Astrocyte (in vitro differentiated cells and primary cell): ENCODE data around the gene CELF4. TPM values are rescaled to one million over a fixed set of nuclear protein-coding genes. Genes with fewer than 3 reads are reported as not detected.

Source experiments
- DNase-seq: peaks from one replicate; pipeline ENCODE4 v3.0.0-alpha.2; 2010; ENCODE audit warnings: low read depth
- FAIRE-seq: peaks from 2 replicates; lab custom pipeline; 2011; peaks lifted over from hg19 to GRCh38; lab: Jason Lieb, UNC
- H2AFZ ChIP-seq: 2 replicates; pipeline ENCODE4 v1.6.0; 2012; ENCODE audit warnings: low read depth, low read length, inconsistent platforms
- H3K27ac ChIP-seq: 2 replicates; pipeline ENCODE4 v1.5.1; 2011; ENCODE audit warnings: low read depth, low read length, inconsistent platforms
- H3K27me3 ChIP-seq: 2 replicates; pipeline ENCODE4 v1.6.0; 2011; ENCODE audit warnings: low read length, inconsistent platforms; ENCODE audit not compliant: insufficient read depth
- H3K36me3 ChIP-seq: 2 replicates; pipeline ENCODE4 v1.5.1; 2011; ENCODE audit warnings: low read length, inconsistent platforms; ENCODE audit not compliant: insufficient read depth
- H3K4me1 ChIP-seq: 2 replicates; pipeline ENCODE4 v1.5.1; 2011; ENCODE audit warnings: low read length, inconsistent platforms; ENCODE audit not compliant: insufficient read depth
- H3K4me2 ChIP-seq: 2 replicates; pipeline ENCODE4 v1.6.0; 2012; ENCODE audit warnings: low read length, inconsistent platforms
- H3K4me3 ChIP-seq: 2 replicates; pipeline ENCODE4 v1.5.1; 2011; ENCODE audit warnings: low read depth, mild to moderate bottlenecking, low read length, inconsistent platforms; ENCODE audit not compliant: insufficient read depth
- H3K79me2 ChIP-seq: 2 replicates; pipeline ENCODE4 v1.6.0; 2012; ENCODE audit warnings: mild to moderate bottlenecking, low read length, inconsistent platforms; ENCODE audit not compliant: insufficient read depth
- H3K9ac ChIP-seq: 2 replicates; pipeline ENCODE4 v1.6.0; 2012; ENCODE audit warnings: mild to moderate bottlenecking, low read length, inconsistent platforms
- H3K9me3 ChIP-seq: 2 replicates; pipeline ENCODE4 v1.5.1; 2012; ENCODE audit warnings: low read depth, mild to moderate bottlenecking, low read length, inconsistent platforms; ENCODE audit not compliant: insufficient read depth
- H4K20me1 ChIP-seq: 2 replicates; pipeline ENCODE4 v1.6.0; 2012; ENCODE audit warnings: low read length, inconsistent platforms; ENCODE audit not compliant: insufficient read depth
- H3K27ac Mint-ChIP-seq: one replicate; pipeline ENCODE4 v1.8.0; 2021; ENCODE audit warnings: mild to moderate bottlenecking, mixed read lengths; ENCODE audit not compliant: unreplicated experiment
- H3K27me3 Mint-ChIP-seq: one replicate; pipeline ENCODE4 v1.8.0; 2021; ENCODE audit warnings: low read depth, mixed read lengths; ENCODE audit not compliant: unreplicated experiment
- H3K36me3 Mint-ChIP-seq: one replicate; pipeline ENCODE4 v1.8.0; 2021; ENCODE audit warnings: low read depth, mixed read lengths; ENCODE audit not compliant: unreplicated experiment
- H3K4me1 Mint-ChIP-seq: one replicate; pipeline ENCODE4 v1.8.0; 2021; ENCODE audit warnings: low read depth, mixed read lengths; ENCODE audit not compliant: unreplicated experiment
- H3K4me3 Mint-ChIP-seq: one replicate; pipeline ENCODE4 v1.8.0; 2021; ENCODE audit warnings: mild to moderate bottlenecking, moderate library complexity, mixed read lengths; ENCODE audit not compliant: unreplicated experiment
- H3K9me3 Mint-ChIP-seq: one replicate; pipeline ENCODE4 v1.8.0; 2021; ENCODE audit warnings: mild to moderate bottlenecking, mixed read lengths; ENCODE audit not compliant: unreplicated experiment
- CTCF ChIP-seq: IDR thresholded peaks from 2 replicates; pipeline ENCODE4 v1.5.1; 2011; ENCODE audit warnings: low read depth, mild to moderate bottlenecking, inconsistent platforms, low read length, moderate library complexity; ENCODE audit not compliant: insufficient read depth
- EZH2 ChIP-seq: IDR thresholded peaks from 2 replicates; pipeline ENCODE4 v1.6.1; 2012; ENCODE audit warnings: mild to moderate bottlenecking, low read length, inconsistent platforms; ENCODE audit not compliant: insufficient read depth
- total RNA-seq: library from RNA; stranded (reverse); gene quantifications from 2 replicates; pipeline ENCODE4 v1.2.1, GENCODE V29; 2021

CELF4 gene
- total RNA-seq, 1 donor from 2014 or later, result 0.16 TPM

DNA sequence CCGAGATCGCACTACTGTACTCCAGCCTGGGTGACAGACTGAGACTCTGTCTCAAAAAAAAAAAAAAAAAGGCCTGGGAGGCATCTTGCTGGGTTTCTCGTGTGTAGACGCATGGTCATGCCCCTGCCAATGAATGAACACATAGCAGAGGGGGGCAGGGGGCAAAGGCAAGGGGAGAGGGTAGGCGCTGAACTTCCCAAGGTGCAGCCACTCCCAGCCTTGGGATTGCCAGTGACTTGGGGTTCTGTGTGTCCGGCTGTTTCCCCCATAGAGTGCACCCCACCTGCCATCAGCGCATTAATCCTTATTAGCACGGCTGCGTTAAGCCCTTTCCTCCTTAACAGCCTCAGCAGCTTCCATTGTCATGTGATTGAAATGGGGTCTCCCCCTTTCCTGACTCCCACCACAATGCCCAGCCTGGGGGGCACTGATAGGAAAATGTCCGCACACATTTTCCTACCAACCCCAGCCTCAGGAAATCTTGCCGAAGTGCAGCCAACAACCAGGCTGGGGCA lies 225.8 kb downstream of the CELF4 start:
- TF ChIP-seq EZH2 (no peak), CTCF (no peak)
- Histone ChIP-seq H4K20me1 (no peaks in the 10 kb centered on the region), H3K9ac (no peak overlapping the region), H2AFZ (no peak overlapping the region), H3K79me2 (no peaks in the 10 kb centered on the region), H3K4me3 (no peak overlapping the region), H3K27ac (no peak overlapping the region), H3K27me3 (peaks cover 10% of the 10 kb centered on the region), H3K36me3 (no peaks in the 10 kb centered on the region), H3K9me3 (no peaks in the 10 kb centered on the region), H3K4me1 (peaks cover 6% of the 10 kb centered on the region), H3K4me2 (no peak overlapping the region)
- Mint-ChIP-seq H3K9me3 (peaks cover 3% of the 10 kb centered on the region), H3K4me3 (no peak overlapping the region), H3K36me3 (no peaks in the 10 kb centered on the region), H3K27me3 (peaks cover 42% of the 10 kb centered on the region), H3K27ac (no peak overlapping the region), H3K4me1 (no peaks in the 10 kb centered on the region)
- DNase-seq (no peak), FAIRE-seq (no peak)

GRCh38 chr18:37336568-37337285 lies 228.9 kb downstream of the CELF4 start:
- Histone ChIP-seq H2AFZ (no peak overlapping the region), H3K79me2 (no peaks in the 10 kb centered on the region), H4K20me1 (no peaks in the 10 kb centered on the region), H3K4me1 (peaks cover 12% of the 10 kb centered on the region), H3K4me2 (no peak overlapping the region), H3K9ac (no peak overlapping the region), H3K4me3 (no peak overlapping the region), H3K27ac (no peak overlapping the region), H3K36me3 (no peaks in the 10 kb centered on the region), H3K27me3 (peaks cover 2% of the 10 kb centered on the region), H3K9me3 (no peaks in the 10 kb centered on the region)
- no peak for DNase-seq
- Mint-ChIP-seq H3K27ac (no peak overlapping the region), H3K9me3 (no peaks in the 10 kb centered on the region), H3K4me3 (no peak overlapping the region), H3K36me3 (no peaks in the 10 kb centered on the region), H3K27me3 (peaks cover 38% of the 10 kb centered on the region), H3K4me1 (no peaks in the 10 kb centered on the region)
- FAIRE-seq, result no peak
- TF ChIP-seq EZH2, result no peak
- no peak for TF ChIP-seq CTCF

GRCh38 chr18:37335409-37335736 lies 230.2 kb downstream of the CELF4 start:
- H3K4me2 ChIP-seq, result peak overlapping the region; percentile 84
- peaks cover 12% of the 10 kb centered on the region for H3K4me1 ChIP-seq
- H3K27ac Mint-ChIP-seq, result no peak overlapping the region
- H3K27ac ChIP-seq, result no peak overlapping the region
- H3K9ac ChIP-seq, result peak overlapping the region; percentile 62
- no peaks in the 10 kb centered on the region for H3K36me3 ChIP-seq
- H2AFZ ChIP-seq, result peak overlapping the region; percentile 89
- no peak overlapping the region for H3K4me3 Mint-ChIP-seq
- peaks cover 2% of the 10 kb centered on the region for H3K27me3 ChIP-seq
- FAIRE-seq (no peak), DNase-seq (peak; percentile 26)
- peak overlapping the region; percentile 39 for H3K4me3 ChIP-seq
- H4K20me1 ChIP-seq, result no peaks in the 10 kb centered on the region
- H3K4me1 Mint-ChIP-seq, result no peaks in the 10 kb centered on the region
- peaks cover 44% of the 10 kb centered on the region for H3K27me3 Mint-ChIP-seq
- H3K9me3 Mint-ChIP-seq, result no peaks in the 10 kb centered on the region
- H3K9me3 ChIP-seq, result no peaks in the 10 kb centered on the region
- H3K36me3 Mint-ChIP-seq, result no peaks in the 10 kb centered on the region
- H3K79me2 ChIP-seq, result no peaks in the 10 kb centered on the region
- TF ChIP-seq CTCF (peak; percentile 18), EZH2 (no peak)
